ENCODE data around the gene PPFIA2.

PPFIA2 gene

DNA sequence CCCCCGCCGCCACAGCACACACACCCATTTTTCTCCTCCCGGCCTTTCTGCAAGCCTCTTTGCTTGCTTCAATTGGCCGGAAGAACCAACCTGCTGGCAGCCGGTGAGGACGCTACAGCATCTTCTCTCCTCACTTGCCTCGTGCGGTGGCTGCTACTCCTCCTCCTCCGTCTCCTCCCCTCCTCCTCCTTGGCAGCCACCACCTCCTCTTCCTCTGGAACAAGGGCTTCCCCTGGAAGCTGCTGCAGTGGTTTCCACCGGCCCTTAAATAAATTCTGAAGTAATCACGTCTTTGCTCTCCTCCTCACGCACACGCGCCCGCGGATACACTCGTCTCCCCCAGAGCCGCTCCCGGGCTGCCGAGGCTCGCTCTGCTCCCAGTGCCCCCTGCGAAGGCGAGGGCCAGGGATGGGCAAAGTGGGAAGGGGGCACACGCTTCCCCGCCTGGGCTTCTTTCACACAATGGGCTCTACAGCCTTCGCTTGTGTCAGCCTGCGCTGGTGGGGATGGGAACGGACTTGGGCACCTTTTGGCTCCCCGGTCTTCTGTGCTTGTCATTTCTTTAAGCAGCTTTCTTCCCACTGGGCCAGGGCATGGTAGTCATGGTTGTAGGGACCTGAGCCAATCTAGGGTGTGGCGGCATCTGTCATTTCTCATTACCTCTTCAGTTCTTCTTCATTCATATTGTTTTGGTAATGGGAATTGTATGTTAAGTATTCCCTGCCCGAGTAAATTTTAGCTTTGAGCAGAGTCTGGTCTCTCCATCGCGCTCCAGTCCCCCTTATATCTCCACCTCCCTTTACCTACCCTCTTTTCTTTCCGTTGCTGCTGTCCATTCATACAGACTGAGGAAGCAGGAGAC lies at the start of gene PPFIA2:
PPFIA2 (minus strand) TSS at position 161 of the 862 bp plus-strand sequence.
- FAIRE-seq, result no peak
- no peak for DNase-seq (ENCODE audit: insufficient read length, low spot score)

DNA sequence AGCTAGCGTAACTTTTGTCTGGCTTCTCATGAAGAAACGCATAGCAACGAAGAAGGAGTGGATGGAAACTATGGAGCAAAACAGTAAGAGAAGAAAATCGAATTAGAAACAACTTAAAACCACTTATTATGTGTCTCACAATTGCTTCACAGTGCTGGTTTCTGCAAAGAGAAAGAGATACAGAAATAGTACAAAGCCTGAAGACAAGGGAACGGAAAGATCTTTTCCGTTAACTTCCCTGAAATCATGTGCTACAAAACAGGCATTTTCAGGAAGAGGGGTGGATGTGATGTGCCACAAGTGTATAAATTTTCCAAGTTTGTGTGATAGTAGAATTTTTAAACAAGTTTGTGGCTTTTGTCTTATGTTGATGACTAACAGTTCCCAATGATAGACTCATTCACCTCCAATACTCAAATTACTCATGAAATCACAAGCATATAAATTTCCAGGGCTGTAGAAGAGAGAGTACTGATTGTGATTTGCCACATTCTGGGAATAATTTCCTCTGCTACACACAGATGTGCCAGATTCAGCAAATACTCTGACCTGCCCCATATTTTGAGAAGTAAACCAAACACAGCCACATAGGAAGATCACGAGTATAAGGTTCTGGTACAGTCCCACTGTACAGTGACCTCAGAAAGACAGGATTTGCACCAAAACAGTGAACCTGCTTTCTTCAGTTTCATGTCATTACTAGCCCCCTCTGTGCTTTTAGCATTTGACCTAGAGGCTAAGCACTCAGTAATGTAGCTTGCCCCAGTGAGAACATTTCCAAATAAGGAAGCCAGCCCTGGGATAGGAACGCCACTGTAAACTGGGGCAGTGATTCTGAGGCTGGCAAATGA lies 41.4 kb upstream of the PPFIA2 start:
- FAIRE-seq (no peak), DNase-seq (ENCODE audit: insufficient read length, low spot score) (no peak)

DNA sequence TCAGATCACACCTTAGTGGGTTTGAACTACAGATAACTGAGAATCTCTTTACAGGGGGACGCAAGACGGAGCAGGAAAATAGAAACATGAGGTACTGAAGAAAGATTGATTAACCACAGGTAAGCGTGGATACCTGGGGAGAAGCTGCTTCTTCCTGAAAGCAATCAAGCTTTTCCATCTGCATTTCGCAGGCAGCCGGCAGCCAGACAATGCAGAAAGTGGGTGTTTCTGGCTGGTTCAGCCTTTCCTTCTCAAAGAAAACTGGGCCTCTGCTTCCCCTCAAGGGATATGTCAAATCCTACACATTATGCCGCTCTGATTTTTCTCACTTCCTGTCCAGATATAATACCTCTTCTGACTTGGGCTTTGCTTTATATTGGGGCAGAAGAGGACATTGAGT lies 39.1 kb upstream of the PPFIA2 start:
- DNase-seq (ENCODE audit: insufficient read length, low spot score) (no peak), FAIRE-seq (no peak)

DNA sequence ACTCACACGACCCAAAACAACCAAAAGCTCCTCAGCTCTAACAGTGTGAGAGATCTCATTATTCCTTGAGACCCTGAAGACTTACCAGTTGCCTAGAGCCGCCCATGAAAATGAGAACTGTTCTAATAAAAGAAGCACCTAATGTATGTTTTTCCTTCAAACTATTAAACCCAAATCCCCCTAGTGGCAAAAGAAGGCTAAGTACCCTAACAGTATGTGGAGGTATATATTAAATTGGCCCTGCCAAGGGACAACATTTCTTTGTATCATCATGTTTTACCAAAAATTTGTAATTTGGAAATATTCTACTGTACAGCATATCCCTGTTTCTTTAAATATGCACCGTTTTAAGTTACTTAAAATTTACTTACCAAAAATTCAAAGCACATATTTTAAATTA lies 38.0 kb upstream of the PPFIA2 start:
- DNase-seq (ENCODE audit: insufficient read length, low spot score), result no peak
- FAIRE-seq, result no peak

DNA sequence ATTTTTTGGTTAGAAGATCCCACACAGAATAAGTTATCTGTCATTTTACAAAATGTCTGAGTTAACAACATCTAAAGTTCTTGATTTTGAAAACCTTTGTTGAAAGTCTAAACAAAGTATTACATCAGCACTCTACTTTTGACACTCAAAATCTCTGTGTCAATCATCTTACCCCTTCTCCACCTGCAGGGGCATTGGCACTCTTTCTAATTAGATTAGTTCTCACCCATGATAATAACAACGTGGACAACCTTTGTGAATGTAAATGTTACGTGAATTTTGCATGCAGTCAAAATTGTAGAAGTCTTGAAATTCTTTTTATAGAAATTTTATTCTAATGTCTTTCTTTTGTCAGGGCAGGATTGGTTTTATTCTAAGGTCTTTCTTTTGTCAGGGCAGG lies 33.5 kb upstream of the PPFIA2 start:
- FAIRE-seq, result no peak
- no peak for DNase-seq (ENCODE audit: insufficient read length, low spot score)

DNA sequence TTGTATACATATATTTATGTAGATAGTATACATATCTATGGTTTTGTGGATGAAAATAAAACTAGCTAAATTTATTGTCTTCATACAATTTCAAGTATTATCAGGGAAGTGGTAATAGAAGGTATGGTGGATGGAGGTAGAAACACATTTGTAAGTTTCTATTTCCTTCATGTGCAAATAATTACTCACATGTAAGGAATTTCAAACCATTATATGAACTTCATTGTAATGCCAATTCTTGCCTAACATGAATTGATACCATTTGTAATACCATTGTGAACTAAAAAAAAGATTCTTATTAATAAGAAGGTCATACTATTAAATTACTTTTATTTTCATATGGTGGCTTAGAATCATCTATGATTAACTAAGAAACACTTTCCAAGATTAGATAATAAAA lies 20.1 kb upstream of the PPFIA2 start:
- DNase-seq (ENCODE audit: insufficient read length, low spot score), result no peak
- FAIRE-seq, result no peak

DNA sequence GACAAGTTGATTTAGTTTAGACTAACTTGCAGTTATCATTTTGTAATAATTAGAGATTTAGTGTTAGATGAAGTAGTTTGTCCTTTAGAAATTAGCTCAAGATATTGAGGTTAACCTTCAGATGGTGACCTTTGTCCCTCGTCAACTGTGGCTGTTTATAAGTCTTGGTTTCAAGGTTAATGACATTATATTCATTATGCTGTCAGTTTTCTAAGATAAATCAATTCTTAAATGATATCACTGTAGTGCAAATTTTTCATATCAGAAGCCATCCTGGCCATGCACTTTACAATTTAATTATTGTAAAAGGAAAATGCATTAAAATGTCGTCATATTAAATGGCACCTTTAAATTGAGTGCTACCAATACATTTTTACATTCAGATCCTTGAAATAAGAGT lies 19.6 kb upstream of the PPFIA2 start:
- no peak for FAIRE-seq
- DNase-seq (ENCODE audit: insufficient read length, low spot score), result no peak

DNA sequence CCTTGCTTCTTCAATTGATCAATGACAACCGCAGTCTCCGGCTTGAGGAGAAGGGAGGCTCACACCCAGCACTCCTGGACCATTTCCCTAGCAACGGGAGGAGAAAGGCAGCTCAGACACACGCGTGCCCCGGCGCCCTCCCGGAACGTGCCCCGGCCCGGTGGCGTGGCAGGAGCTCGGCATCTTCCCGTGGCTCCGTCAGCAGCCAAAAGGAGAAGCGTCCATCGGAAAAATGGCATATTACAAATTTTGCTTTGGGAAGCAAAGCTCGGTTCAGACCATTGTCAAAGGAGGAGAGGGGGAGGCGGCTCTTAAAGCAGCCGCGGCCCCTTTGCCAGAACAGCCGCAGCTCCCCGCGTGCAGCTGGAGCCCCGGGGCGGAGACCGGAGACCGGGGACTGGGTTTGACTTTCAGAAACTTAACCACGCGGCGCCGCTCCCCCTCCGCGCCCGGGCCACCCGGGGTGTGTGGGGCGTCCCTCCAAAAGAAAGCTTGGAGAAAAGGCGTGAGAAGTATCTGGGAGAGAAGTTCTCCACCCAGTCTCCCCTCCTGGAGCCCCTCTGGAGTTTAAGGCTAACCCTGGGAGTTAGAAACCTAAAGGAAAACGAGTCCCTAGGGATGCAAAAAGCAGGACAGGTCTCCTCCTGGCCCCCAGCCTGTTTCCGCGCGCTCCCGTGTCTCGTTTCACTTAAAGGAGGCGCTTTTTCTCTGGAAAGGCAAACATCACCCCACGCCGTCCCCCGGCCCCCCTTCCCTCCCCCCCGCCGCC lies 545 bp downstream of the PPFIA2 start:
- DNase-seq (ENCODE audit: insufficient read length, low spot score) (peak; percentile 7), FAIRE-seq (no peak)

DNA sequence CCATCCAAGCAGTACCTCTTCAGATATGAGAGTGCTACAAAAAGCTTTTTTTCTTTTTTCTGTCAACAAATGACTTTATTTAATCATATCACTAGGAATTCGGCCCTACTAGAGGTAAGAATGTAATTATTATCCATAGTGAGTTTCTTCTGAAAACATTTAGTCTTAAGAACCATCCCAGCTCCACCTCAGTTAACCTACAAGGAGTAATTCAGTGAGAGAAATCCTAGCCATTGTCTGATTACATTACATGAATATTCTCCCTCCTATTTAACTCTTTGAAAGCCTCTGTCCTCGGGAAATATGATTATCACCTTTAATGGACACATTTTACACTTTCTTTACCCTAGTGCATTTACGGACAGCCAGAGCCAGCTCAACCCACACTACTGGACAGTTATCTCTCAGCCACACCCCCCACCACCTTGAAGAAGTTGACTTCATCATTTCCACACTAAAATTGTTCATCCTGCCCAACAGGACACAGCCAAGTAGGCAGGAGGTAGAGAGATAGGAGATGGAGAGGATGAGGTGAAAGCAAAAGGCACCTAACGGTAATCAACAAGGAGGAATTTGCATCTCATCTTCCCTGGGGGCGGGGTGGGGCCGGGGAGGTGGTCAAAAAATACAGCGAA lies 1.3 kb downstream of the PPFIA2 start:
- DNase-seq (ENCODE audit: insufficient read length, low spot score) (no peak), FAIRE-seq (no peak)

DNA sequence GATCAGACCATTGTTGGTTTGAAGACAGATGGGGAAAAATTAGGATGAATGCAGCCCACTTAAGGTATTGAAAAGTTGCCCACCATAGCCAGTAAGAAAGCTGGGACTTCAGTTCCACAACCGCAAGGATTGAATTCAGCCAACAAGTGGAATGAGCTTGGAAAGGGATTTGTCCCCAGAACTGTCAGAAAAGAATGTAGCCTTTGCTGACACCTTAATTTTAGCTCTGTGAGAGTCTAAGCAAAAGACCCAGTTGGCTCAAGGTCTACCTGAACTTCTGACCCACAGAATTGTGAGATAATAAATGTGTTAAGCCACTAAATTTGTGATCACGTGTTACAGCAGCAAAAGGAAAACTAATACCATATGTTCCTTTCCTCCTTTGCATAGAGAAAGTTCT lies 29.4 kb downstream of the PPFIA2 start:
- DNase-seq (ENCODE audit: insufficient read length, low spot score), result no peak
- no peak for FAIRE-seq

DNA sequence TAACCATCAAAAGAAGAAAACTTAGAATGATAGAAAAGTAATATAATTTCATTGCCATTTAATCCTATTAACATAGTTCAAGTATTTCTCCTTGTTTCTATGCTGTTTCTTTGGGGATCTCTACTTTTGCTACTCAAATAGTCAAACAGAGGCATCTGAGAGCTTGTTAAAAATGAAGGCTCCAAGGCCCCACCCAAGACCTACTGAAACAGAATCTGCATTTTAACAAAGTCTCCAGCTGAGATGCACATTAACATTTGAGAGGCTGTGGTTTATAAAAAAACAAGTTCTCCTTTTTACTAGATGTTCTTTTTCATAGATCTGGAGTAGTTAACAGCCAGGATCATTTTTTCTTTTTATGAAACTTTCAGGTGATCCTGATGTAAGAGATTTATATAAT lies 31.8 kb downstream of the PPFIA2 start:
- FAIRE-seq (no peak), DNase-seq (ENCODE audit: insufficient read length, low spot score) (no peak)

DNA sequence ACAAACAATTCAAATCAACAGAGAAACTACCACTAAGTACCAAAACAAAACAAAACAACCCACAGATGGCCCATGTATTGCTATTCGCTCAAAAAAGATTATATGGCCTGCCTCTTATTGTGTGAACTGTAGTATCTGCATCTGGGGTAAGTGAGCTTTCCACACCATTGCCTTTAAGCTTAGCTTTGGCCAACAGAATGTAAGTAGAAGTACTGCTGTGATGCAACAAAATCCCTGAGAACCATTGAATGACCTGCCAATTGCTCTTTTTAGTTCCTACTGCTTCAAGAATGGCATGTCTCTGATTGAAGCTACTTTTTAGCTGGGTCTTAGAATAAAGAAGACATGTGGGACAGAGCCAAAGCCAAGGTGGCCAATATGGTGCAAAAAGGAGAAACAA lies 32.5 kb downstream of the PPFIA2 start:
- no peak for FAIRE-seq
- DNase-seq (ENCODE audit: insufficient read length, low spot score), result no peak

DNA sequence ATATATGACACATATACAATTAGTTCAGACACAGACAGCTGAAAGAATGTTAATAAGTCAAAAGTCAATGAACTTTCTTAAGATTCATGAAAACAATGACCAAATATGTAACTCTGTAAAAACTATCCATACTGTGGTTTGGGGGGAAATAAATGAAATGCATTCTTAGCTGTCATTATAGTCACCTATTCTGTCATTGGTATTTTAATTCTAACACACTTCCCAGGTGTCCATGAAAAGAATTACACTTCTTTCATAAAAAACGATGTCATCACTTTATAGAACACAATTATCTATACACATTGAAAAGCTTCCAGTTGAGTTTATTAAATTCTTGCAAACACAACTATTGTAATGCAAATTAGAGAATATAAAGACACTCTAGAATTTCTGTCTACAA lies 35.8 kb downstream of the PPFIA2 start:
- no peak for FAIRE-seq
- no peak for DNase-seq (ENCODE audit: insufficient read length, low spot score)

DNA sequence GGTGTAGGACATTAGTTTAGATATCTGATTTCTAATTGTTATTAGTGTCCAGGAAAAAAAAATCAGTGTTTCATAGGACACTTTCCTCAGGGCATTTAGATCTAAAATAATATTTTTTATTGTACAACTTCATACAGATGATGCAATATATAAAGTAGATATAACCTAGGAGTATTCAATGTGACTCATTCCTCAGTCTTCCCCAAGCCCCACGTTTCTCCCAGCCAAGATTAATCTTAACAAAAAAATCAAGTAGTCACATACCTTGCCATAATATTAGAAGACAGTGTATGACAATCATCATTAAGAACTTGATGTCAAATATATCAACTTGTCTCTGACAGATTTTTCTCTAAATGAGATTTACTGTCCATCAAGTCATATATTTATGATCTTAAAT lies 37.1 kb downstream of the PPFIA2 start:
- FAIRE-seq, result no peak
- no peak for DNase-seq (ENCODE audit: insufficient read length, low spot score)

DNA sequence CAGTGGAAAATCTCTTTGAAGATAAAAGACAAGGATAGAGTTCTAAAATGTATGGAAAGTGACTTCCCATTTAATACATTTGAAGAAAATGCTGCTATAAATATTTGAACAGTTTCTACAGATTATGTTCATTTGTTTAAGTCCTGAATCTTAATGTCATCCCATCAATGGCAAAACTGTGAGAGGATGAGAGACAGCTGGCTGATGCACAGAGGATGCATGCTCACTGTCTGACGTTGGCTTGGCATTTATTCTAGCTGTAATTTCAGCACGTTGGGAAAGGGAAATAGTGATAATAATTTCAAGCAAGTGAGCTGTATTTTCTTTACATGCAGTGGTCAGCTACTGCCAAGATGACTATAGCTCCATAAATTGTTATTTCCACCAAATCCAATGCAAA lies 40.5 kb downstream of the PPFIA2 start:
- DNase-seq (ENCODE audit: insufficient read length, low spot score), result no peak

DNA sequence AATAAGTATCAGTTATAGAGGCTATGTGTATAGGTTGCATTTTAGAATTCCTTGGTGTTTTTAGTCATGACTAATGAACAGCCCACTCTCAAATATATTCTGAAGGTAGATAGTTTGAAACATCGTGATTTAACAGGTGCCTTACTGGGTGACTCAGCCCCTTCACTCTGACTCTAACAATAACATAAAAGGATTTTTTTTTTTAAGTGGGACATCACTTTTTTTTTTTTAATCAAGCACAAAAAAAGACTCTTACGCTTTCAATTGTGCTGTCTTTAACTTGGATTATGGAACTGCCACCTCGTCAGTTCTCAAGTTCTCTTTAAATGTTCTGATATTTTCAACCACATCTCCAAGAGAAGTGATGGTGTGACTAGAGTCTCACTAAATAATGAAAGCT lies 46.6 kb downstream of the PPFIA2 start:
- no peak for FAIRE-seq

More for the DNA sequence above, 40.5 kb downstream of the PPFIA2 start:
- no peak for FAIRE-seq

DNA sequence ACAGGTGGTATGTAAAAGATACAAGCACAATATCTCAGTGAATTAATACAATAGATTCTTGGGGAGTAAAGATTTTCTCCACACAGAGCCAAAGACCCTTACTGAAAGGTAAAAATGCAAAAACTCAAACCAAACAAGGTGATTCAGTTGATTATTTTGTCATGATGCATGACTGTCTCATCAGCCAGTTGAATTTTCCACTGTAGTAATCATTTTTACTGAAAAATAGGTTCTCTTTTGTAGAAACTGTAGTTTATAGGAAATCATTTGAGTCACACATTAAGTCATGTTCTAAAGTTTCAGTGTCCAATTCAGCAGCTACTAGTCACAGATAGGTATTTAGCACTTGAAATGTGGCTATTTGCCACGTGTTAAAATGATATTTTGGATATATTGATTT lies 53.6 kb downstream of the PPFIA2 start:
- DNase-seq (ENCODE audit: insufficient read length, low spot score) (no peak), FAIRE-seq (no peak)

More for the DNA sequence above, 46.6 kb downstream of the PPFIA2 start:
- DNase-seq (ENCODE audit: insufficient read length, low spot score), result no peak

DNA sequence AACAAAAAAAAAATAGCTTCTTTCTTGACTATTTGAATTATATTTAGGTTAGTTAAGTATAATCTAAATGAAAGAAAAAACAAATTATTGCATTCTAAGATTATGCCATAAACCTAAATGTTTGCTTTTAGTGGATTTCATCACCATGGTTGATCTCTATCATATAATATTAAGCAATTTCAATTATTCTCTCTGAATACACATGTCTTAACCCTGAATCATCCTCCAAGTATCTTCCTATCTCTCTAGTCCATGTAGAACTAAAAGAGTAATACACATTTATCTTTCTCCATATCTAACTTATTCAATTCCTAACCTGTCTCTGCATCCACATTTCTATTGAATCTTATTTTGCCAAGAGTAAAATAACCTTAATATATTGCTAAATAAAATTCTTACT lies 59.6 kb downstream of the PPFIA2 start:
- no peak for DNase-seq (ENCODE audit: insufficient read length, low spot score)
- no peak for FAIRE-seq

DNA sequence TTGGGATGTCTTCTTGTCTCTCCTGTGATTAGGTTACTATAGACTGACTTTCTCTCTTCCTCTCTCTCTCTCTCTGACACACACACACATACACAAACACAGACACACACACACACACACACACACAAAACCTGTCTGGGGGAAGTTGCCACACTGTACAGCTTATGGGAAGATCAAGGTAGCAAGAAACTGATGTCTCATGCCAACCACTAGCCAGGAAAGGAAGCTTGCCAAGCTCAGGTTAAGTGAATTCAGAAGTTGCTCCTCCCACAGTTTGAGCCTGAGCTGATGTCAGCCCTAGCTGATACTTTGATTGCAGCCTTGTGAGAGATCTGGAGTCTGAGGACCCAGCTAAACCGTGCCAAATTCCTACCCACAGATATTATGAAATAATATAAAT lies 67.1 kb downstream of the PPFIA2 start:
- FAIRE-seq (no peak), DNase-seq (ENCODE audit: insufficient read length, low spot score) (no peak)

DNA sequence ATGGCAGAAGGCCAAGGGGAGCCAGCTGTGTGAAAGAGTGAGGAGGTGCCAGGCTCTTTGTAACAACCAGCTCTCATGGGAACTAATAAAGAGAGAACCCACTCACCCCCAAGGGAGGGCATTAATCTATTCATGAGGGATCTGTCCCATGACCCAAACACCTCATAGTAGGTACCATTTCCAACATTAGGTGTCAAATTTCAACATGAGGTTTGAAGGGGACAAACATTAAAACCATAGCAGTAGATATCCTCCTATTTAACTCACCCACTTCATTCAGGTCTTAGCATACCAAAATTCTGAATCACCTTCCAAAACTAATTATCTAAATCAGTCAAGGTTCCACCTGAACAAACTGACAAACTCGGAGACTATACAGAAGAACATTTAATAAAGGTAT lies 75.3 kb downstream of the PPFIA2 start:
- DNase-seq (ENCODE audit: insufficient read length, low spot score) (no peak), FAIRE-seq (no peak)

DNA sequence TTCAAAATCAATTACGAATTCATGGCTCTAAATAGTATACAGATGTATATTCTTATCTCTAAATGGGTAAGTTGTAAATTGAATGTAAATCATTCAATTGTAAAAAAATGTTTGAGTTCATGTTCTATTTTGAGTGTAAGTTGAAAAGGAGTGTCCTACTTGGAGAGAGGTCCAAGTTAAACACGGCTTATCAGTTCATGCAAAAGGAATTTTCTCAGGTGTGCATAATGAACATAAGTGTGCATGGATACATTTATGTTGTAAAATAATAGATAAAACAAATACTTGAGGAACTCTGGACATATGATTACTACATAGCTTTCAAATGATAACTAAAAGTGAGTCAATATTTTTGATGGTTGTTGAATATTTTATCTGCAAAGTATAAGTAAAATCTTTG lies 79.5 kb downstream of the PPFIA2 start:
- no peak for FAIRE-seq
- DNase-seq (ENCODE audit: insufficient read length, low spot score), result no peak

Measured in HTR-8/SVneo (cell line).